Neural progenitor cell (in vitro differentiated cells): ENCODE measurements around the gene TSPAN15. TPM values are rescaled to one million over a fixed set of nuclear protein-coding genes. Genes with fewer than 3 reads are reported as not detected.

Experiments
- DNase-seq: peaks from one replicate; pipeline ENCODE4 v3.0.0-alpha.2; 2016; ENCODE audit warnings: low spot score
- H2AFZ ChIP-seq: fragments of 200-600 bp; sonication (generic); replicated peaks from 2 replicates; pipeline ENCODE4 v1.6.1; 2016; ENCODE audit warnings: antibody characterized with exemption
- H3F3A ChIP-seq: fragments of 200-600 bp; sonication (generic); 2 replicates; pipeline ENCODE4 v1.6.1; 2016; ENCODE audit warnings: antibody characterized with exemption, low read depth
- H3K27ac ChIP-seq: fragments of 200-600 bp; sonication (generic); 2 replicates; pipeline ENCODE4 v1.5.1; 2016; ENCODE audit warnings: mild to moderate bottlenecking
- H3K27me3 ChIP-seq: fragments of 200-600 bp; sonication (generic); 2 replicates; pipeline ENCODE4 v1.6.1; 2016; ENCODE audit warnings: mild to moderate bottlenecking, moderate library complexity
- H3K36me3 ChIP-seq: fragments of 200-600 bp; sonication (generic); 2 replicates; pipeline ENCODE4 v1.5.1; 2016
- H3K4me1 ChIP-seq: fragments of 200-600 bp; sonication (generic); 2 replicates; pipeline ENCODE4 v1.6.1; 2016; ENCODE audit warnings: mixed run types
- H3K4me2 ChIP-seq: fragments of 200-600 bp; sonication (generic); 2 replicates; pipeline ENCODE4 v1.6.1; 2016
- H3K4me3 ChIP-seq: fragments of 200-600 bp; sonication (generic); 2 replicates; pipeline ENCODE4 v1.5.1; 2016
- H3K79me2 ChIP-seq: fragments of 200-600 bp; sonication (generic); 2 replicates; pipeline ENCODE4 v1.6.1; 2016; ENCODE audit warnings: low read depth
- H3K9ac ChIP-seq: fragments of 200-600 bp; sonication (generic); 2 replicates; pipeline ENCODE4 v1.6.1; 2016
- H3K9me3 ChIP-seq: fragments of 200-600 bp; sonication (generic); 2 replicates; pipeline ENCODE4 v1.5.1; 2016; ENCODE audit warnings: low read depth
- H4K20me1 ChIP-seq: fragments of 200-600 bp; sonication (generic); 2 replicates; pipeline ENCODE4 v1.6.1; 2016; ENCODE audit warnings: low read depth
- H3K27ac Mint-ChIP-seq: 3 replicates; pipeline ENCODE4 v1.8.0; 2021; ENCODE audit warnings: mixed read lengths
- H3K27me3 Mint-ChIP-seq: 2 replicates; pipeline ENCODE4 v1.8.0; 2022; ENCODE audit warnings: low read depth, mild to moderate bottlenecking, inconsistent platforms, moderate library complexity, mixed read lengths; ENCODE audit not compliant: insufficient read depth
- H3K36me3 Mint-ChIP-seq: 3 replicates; pipeline ENCODE4 v1.8.0; 2021; ENCODE audit warnings: mixed read lengths
- H3K4me1 Mint-ChIP-seq: 3 replicates; pipeline ENCODE4 v1.8.0; 2021; ENCODE audit warnings: mixed read lengths
- H3K4me3 Mint-ChIP-seq: 3 replicates; pipeline ENCODE4 v1.8.0; 2021; ENCODE audit warnings: mild to moderate bottlenecking, moderate library complexity, mixed read lengths
- H3K9me3 Mint-ChIP-seq: 3 replicates; pipeline ENCODE4 v1.8.0; 2020; ENCODE audit warnings: mixed read lengths
- EZH2 ChIP-seq: fragments of 200-600 bp; sonication (generic); IDR thresholded peaks from 2 replicates; pipeline ENCODE4 v1.6.1; 2017; ENCODE audit warnings: antibody characterized with exemption, mild to moderate bottlenecking, moderate library complexity
- EZH2phosphoT487 ChIP-seq: fragments of 200-600 bp; sonication (generic); IDR thresholded peaks from 2 replicates; pipeline ENCODE4 v1.6.1; 2017; ENCODE audit warnings: antibody characterized with exemption
- total RNA-seq: library from RNA; depleted of rRNA; stranded (reverse); fragments of >200 nt; gene quantifications from 2 replicates; pipeline ENCODE4 v1.2.3, GENCODE V29; 2015; ENCODE audit warnings: low replicate concordance
- TF ChIP-seq, protein P1 (sequence below): fragments of 200-600 bp; sonication (generic); IDR thresholded peaks from 2 replicates; pipeline ENCODE4 v1.5.1; 2017; ENCODE audit warnings: antibody characterized with exemption, mild to moderate bottlenecking

TSPAN15 gene
- total RNA-seq, 1 donor from 2014 or later: 6.8 TPM

DNA sequence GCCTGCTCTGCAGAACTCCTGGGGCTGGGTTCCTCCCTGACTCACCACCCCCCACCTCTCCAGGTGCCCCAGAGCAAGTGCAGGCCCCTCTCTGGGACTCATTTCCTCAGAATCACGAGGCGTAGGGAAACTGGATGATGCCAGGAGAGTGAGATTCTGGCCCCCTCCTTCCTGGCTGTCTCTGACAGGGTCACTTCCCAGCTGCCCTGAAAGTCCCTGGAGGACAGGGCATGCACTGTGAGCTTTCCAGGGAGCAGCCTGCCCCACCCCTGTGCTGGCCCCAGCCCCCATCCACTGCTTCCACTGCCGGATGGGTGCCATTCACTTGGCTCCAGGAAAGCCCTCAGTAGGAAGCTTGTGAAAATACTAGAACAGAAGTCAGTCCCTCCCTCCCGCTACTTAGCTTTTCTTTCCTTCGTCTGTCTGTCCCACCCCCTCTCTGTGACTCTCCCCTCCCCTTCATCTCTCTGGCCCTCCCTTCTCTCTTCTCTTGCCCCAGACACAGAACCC is 44.9 kb upstream of the TSPAN15 start:
- H3K27ac ChIP-seq: no peak overlapping the region
- H3K27me3 Mint-ChIP-seq: peaks cover 10% of the 10 kb centered on the region
- peaks cover 7% of the 10 kb centered on the region for H3K4me1 ChIP-seq
- H3K36me3 ChIP-seq: no peaks in the 10 kb centered on the region
- TF ChIP-seq EZH2 (no peak), EZH2phosphoT487 (no peak)
- TF ChIP-seq, protein P1, sequence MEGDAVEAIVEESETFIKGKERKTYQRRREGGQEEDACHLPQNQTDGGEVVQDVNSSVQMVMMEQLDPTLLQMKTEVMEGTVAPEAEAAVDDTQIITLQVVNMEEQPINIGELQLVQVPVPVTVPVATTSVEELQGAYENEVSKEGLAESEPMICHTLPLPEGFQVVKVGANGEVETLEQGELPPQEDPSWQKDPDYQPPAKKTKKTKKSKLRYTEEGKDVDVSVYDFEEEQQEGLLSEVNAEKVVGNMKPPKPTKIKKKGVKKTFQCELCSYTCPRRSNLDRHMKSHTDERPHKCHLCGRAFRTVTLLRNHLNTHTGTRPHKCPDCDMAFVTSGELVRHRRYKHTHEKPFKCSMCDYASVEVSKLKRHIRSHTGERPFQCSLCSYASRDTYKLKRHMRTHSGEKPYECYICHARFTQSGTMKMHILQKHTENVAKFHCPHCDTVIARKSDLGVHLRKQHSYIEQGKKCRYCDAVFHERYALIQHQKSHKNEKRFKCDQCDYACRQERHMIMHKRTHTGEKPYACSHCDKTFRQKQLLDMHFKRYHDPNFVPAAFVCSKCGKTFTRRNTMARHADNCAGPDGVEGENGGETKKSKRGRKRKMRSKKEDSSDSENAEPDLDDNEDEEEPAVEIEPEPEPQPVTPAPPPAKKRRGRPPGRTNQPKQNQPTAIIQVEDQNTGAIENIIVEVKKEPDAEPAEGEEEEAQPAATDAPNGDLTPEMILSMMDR: no peak
- H3K4me3 ChIP-seq: no peak overlapping the region
- H3K79me2 ChIP-seq: no peaks in the 10 kb centered on the region
- H3K4me2 ChIP-seq: peak overlapping the region; percentile 39
- peak overlapping the region; percentile 2 for H2AFZ ChIP-seq
- peaks cover 9% of the 10 kb centered on the region for H3K27me3 ChIP-seq
- H3K27ac Mint-ChIP-seq: peak overlapping the region; percentile 4
- no peak overlapping the region for H3K9ac ChIP-seq
- H3K9me3 Mint-ChIP-seq: no peaks in the 10 kb centered on the region
- DNase-seq: no peak
- no peaks in the 10 kb centered on the region for H3K9me3 ChIP-seq
- H3F3A ChIP-seq: peaks cover 6% of the 10 kb centered on the region
- H3K4me1 Mint-ChIP-seq: peaks cover 26% of the 10 kb centered on the region
- no peaks in the 10 kb centered on the region for H4K20me1 ChIP-seq
- no peak overlapping the region for H3K4me3 Mint-ChIP-seq
- peaks cover 7% of the 10 kb centered on the region for H3K36me3 Mint-ChIP-seq

GRCh38 chr10:69406816-69407580 is 44.3 kb upstream of the TSPAN15 start:
- Mint-ChIP-seq H3K9me3 (no peaks in the 10 kb centered on the region), H3K36me3 (peaks cover 3% of the 10 kb centered on the region), H3K4me3 (no peak overlapping the region)

DNA sequence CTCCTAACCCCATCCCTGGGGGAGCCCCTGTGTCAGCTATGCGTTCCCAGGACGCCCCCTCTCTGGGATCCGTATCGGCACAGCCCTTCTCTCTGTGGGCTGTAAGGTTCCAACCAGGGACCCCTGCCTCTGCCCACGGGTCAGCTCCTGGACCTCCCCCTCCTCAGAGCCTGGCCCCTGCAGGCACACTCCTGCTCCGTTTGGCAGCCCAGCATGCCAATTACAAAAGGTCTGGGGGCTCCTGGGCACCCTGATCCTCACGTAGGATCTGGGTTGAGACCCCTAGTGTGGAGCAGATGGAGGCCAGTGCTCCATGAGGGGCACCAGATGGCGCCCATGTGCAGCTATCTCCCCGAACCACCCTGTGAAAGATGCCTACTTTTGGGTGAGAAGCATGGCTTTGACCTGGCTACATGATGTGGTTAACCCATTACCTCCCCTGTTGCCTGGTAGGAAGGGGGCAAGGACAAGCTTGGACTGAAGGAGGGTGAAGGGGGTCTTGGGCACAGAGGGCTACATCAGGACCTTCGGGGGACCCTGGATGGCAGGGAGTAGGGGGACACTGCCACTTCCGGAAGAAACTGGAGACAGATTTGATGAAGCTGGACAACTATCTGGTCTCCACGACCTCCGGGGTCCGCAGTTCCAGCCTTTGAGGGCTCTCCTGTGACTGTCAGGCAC is 43.5 kb upstream of the TSPAN15 start:
- H3K27ac ChIP-seq: no peak overlapping the region
- peaks cover 6% of the 10 kb centered on the region for H3F3A ChIP-seq
- no peak overlapping the region for H3K4me2 ChIP-seq
- Mint-ChIP-seq H3K36me3 (peaks cover 1% of the 10 kb centered on the region), H3K9me3 (no peaks in the 10 kb centered on the region), H3K27ac (no peak overlapping the region), H3K4me3 (peak overlapping the region; percentile 15), H3K27me3 (peaks cover 15% of the 10 kb centered on the region), H3K4me1 (peaks cover 24% of the 10 kb centered on the region)
- no peaks in the 10 kb centered on the region for H3K9me3 ChIP-seq
- peak; percentile 57 for DNase-seq
- H4K20me1 ChIP-seq: no peaks in the 10 kb centered on the region
- TF ChIP-seq, protein P1: peak; percentile 54
- no peak for TF ChIP-seq EZH2
- H3K27me3 ChIP-seq: peaks cover 9% of the 10 kb centered on the region
- H3K36me3 ChIP-seq: no peaks in the 10 kb centered on the region
- no peak overlapping the region for H3K9ac ChIP-seq
- no peaks in the 10 kb centered on the region for H3K79me2 ChIP-seq
- H3K4me1 ChIP-seq: peaks cover 7% of the 10 kb centered on the region
- no peak overlapping the region for H2AFZ ChIP-seq
- no peak overlapping the region for H3K4me3 ChIP-seq

More at GRCh38 chr10:69406816-69407580, 44.3 kb upstream of the TSPAN15 start:
- Histone ChIP-seq H3K79me2 (no peaks in the 10 kb centered on the region), H3K9me3 (no peaks in the 10 kb centered on the region), H3K27ac (no peak overlapping the region), H3K9ac (no peak overlapping the region), H3F3A (peaks cover 6% of the 10 kb centered on the region), H3K4me3 (no peak overlapping the region), H3K4me2 (peak overlapping the region; percentile 39), H3K27me3 (peaks cover 9% of the 10 kb centered on the region), H3K36me3 (no peaks in the 10 kb centered on the region), H4K20me1 (no peaks in the 10 kb centered on the region), H3K4me1 (peaks cover 7% of the 10 kb centered on the region), H2AFZ (peak overlapping the region; percentile 2)
- no peak for DNase-seq
- Mint-ChIP-seq H3K4me1 (peaks cover 26% of the 10 kb centered on the region), H3K27ac (peak overlapping the region; percentile 4), H3K27me3 (peaks cover 10% of the 10 kb centered on the region)
- TF ChIP-seq, protein P1: no peak
- no peak for TF ChIP-seq EZH2
- no peak for TF ChIP-seq EZH2phosphoT487
